GM12878 (cell line): Measurements from ENCODE around the gene LARP6. TPM values are rescaled to one million over a fixed set of nuclear protein-coding genes. Genes with fewer than 3 reads are reported as not detected.

ENCODE experiments used
- ATAC-seq: fragments of 200-7000 bp; cut with Tn5 transposase; 3 replicates; pipeline ENCODE4 v1.9.1; 2020; ENCODE audit warnings: mild to moderate bottlenecking, moderate library complexity
- BruUV-seq: library from RNA; stranded (reverse); fragments of 400-500 nt; replicated peaks from 2 replicates; lab custom pipeline; 2021; lab: Mats Ljungman, UMichigan
- CTCF ChIA-PET: fragments of 300-600 bp; sonication (Branson Sonifier 250); formaldehyde crosslinking; extraction: SDS; loops from one replicate; lab custom pipeline; 2021; ENCODE audit warnings: inconsistent platforms; lab: Yijun Ruan, JAX
- POLR2A ChIA-PET: fragments of 350-600 bp; formaldehyde crosslinking; extraction: SDS; loops from one replicate; lab custom pipeline; 2021; ENCODE audit warnings: inconsistent platforms; lab: Charles Lee
- RAD21 ChIA-PET: fragments of 300-600 bp; sonication (Branson Sonifier 250); formaldehyde crosslinking; loops from one replicate; lab custom pipeline; 2023; ENCODE audit warnings: antibody characterized with exemption; ENCODE audit not compliant: unreplicated experiment; lab: Charles Lee
- SMC1A ChIA-PET: fragments of 300-600 bp; sonication (Branson Sonifier 250); formaldehyde crosslinking; loops from one replicate; lab custom pipeline; 2023; ENCODE audit not compliant: unreplicated experiment, uncharacterized antibody; lab: Charles Lee
- DNase-seq: peaks from one replicate; pipeline ENCODE4 v3.0.0-alpha.2; 2011; ENCODE audit warnings: low read depth, low spot score
- FAIRE-seq: peaks from 3 replicates; lab custom pipeline; 2011; peaks lifted over from hg19 to GRCh38; lab: Jason Lieb, UNC
- H2AFZ ChIP-seq: 2 replicates; pipeline ENCODE4 v1.6.0; 2011; ENCODE audit warnings: low read depth, low read length, control low read depth; ENCODE audit not compliant: control insufficient read depth
- H3K27ac ChIP-seq: 2 replicates; pipeline ENCODE4 v1.5.1; 2011; ENCODE audit warnings: control low read depth; ENCODE audit not compliant: control insufficient read depth, insufficient read depth
- H3K27me3 ChIP-seq, 2 experiments: replicated peaks in 1 of 2; 2 replicates each; pipeline versions ENCODE4 v1.6.0 to v1.6.1; 2011; ENCODE audit warnings: low read length in 1 of 2; ENCODE audit not compliant: control insufficient read depth in 2 of 2, insufficient read depth in 2 of 2
- H3K36me3 ChIP-seq, 2 experiments: 2 replicates each; pipeline ENCODE4 v1.5.1; 2011; ENCODE audit warnings: low read length in 1 of 2; ENCODE audit not compliant: control insufficient read depth in 2 of 2, insufficient read depth in 2 of 2
- H3K4me1 ChIP-seq: 2 replicates; pipeline ENCODE4 v1.6.1; 2011; ENCODE audit warnings: mild to moderate bottlenecking, low read length, moderate library complexity, mixed read lengths; ENCODE audit not compliant: control insufficient read depth, insufficient read depth
- H3K4me2 ChIP-seq: 2 replicates; pipeline ENCODE4 v1.6.0; 2011; ENCODE audit warnings: control low read depth; ENCODE audit not compliant: control insufficient read depth, insufficient read depth
- H3K4me3 ChIP-seq: fragments of 200-600 bp; sonication (generic); 2 replicates; pipeline ENCODE4 v1.5.1; 2016
- H3K79me2 ChIP-seq: 2 replicates; pipeline ENCODE4 v1.6.0; 2011; ENCODE audit warnings: low read length; ENCODE audit not compliant: control insufficient read depth, insufficient read depth
- H3K9ac ChIP-seq: 2 replicates; pipeline ENCODE4 v1.8.0; 2011; ENCODE audit warnings: low read length, control low read depth, mixed read lengths; ENCODE audit not compliant: control insufficient read depth, insufficient read depth
- H3K9me3 ChIP-seq: replicated peaks from 3 replicates; pipeline ENCODE4 v1.5.1; 2011; ENCODE audit warnings: mild to moderate bottlenecking, low read length; ENCODE audit not compliant: control insufficient read depth, insufficient read depth
- H4K20me1 ChIP-seq: 2 replicates; pipeline ENCODE4 v1.6.0; 2011; ENCODE audit not compliant: control insufficient read depth, insufficient read depth
- CBFB ChIP-seq: IDR thresholded peaks from 2 replicates; pipeline ENCODE4 v1.6.1; 2016; ENCODE audit warnings: antibody characterized with exemption, low read depth
- CBX5 ChIP-seq: sonication (generic); IDR thresholded peaks from 2 replicates; pipeline ENCODE4 v1.6.1; 2016; ENCODE audit warnings: low read depth, moderate library complexity, mild to moderate bottlenecking, inconsistent platforms
- CHD1 ChIP-seq: IDR thresholded peaks from 2 replicates; pipeline ENCODE4 v1.6.1; 2012; ENCODE audit warnings: low read depth, low read length, improper control_type of control experiment
- CTCF ChIP-seq, 3 experiments: IDR thresholded peaks in 2 of 3; conservative IDR thresholded peaks in 1 of 3; 2 replicates each; pipeline ENCODE4 v1.5.1; 2011; ENCODE audit warnings: low read depth in 3 of 3, low read length in 3 of 3, mild to moderate bottlenecking in 3 of 3, control low read depth in 2 of 3, moderate library complexity in 2 of 3, inconsistent platforms in 1 of 3, mixed read lengths in 1 of 3; ENCODE audit not compliant: control insufficient read depth in 2 of 3, insufficient read depth in 1 of 3; ENCODE audit errors: extremely low read depth in 1 of 3
- DPF2 ChIP-seq: fragments of 450-650 bp; IDR thresholded peaks from 2 replicates; pipeline ENCODE4 v1.6.1; 2017; ENCODE audit warnings: mild to moderate bottlenecking
- ESRRA ChIP-seq: IDR thresholded peaks from 2 replicates; pipeline ENCODE4 v1.6.1; 2012; ENCODE audit warnings: mild to moderate bottlenecking, low read length, improper control_type of control experiment
- KDM1A ChIP-seq: fragments of 200-600 bp; sonication (generic); IDR thresholded peaks from 2 replicates; pipeline ENCODE4 v1.6.1; 2016; ENCODE audit warnings: borderline replicate concordance
- NFYA ChIP-seq: IDR thresholded peaks from 2 replicates; pipeline ENCODE4 v1.6.1; 2011; ENCODE audit warnings: low read depth, mild to moderate bottlenecking, low read length, improper control_type of control experiment, borderline replicate concordance
- NFYB ChIP-seq: IDR thresholded peaks from 2 replicates; pipeline ENCODE4 v1.6.1; 2011; ENCODE audit warnings: low read depth, mild to moderate bottlenecking, low read length, improper control_type of control experiment, moderate library complexity; ENCODE audit not compliant: insufficient read depth
- PML ChIP-seq: IDR thresholded peaks from 2 replicates; pipeline ENCODE4 v1.6.1; 2012; ENCODE audit warnings: low read length, inconsistent platforms
- SIN3A ChIP-seq: IDR thresholded peaks from 2 replicates; pipeline ENCODE4 v1.6.1; 2012; ENCODE audit warnings: low read depth, low read length, improper control_type of control experiment
- SRF ChIP-seq, 2 experiments: IDR thresholded peaks; 2 replicates each; pipeline ENCODE4 v1.6.1; 2011; ENCODE audit warnings: low read depth in 2 of 2, low read length in 2 of 2, mild to moderate bottlenecking in 1 of 2, moderate library complexity in 1 of 2
- TCF3 ChIP-seq: IDR thresholded peaks from 2 replicates; pipeline ENCODE4 v1.6.1; 2012; ENCODE audit warnings: low read depth, mild to moderate bottlenecking, low read length, borderline replicate concordance; ENCODE audit not compliant: insufficient read depth
- WRNIP1 ChIP-seq: IDR thresholded peaks from 2 replicates; pipeline ENCODE4 v1.6.1; 2011; ENCODE audit warnings: low read depth, low read length, improper control_type of control experiment, borderline replicate concordance
- ZSCAN29 ChIP-seq: fragments of 450-650 bp; IDR thresholded peaks from 2 replicates; pipeline ENCODE4 v1.6.1; 2017; ENCODE audit warnings: mild to moderate bottlenecking, moderate library complexity
- WGBS: methylation state at CpG from one replicate; pipeline ENCODE4 v1.1.6; 2016; ENCODE audit warnings: low lambda C conversion rate; ENCODE audit not compliant: insufficient replicate concordance, insufficient coverage; ENCODE audit errors: missing lambda C conversion rate; 5-methylcytosine and 5-hydroxymethylcytosine counted together
- in situ Hi-C: fragments of 300-500 bp; cut with MboI; formaldehyde crosslinking; loops from 9 replicates; pipeline ENCODE4 v1.14.3; 2018; ENCODE audit warnings: mixed read lengths
- intact Hi-C: fragments of 100-400 bp; cut with micrococcal nuclease; formaldehyde crosslinking; loops from one replicate; pipeline ENCODE4 v1.14.2; 2022; ENCODE audit not compliant: unreplicated experiment
- polyA plus RNA-seq, 11 experiments: library from polyadenylated mRNA; depleted of rRNA in 4 of 11; unstranded in 6 of 11; stranded (reverse) in 5 of 11; fragments of >200 nt; fragmentation: Nextera tagmentation in 4 of 11; fragmentation: Illumina TruSeq in 1 of 11; extraction: Ambion mirVana in 4 of 11; extraction: Trizol in 1 of 11; gene quantifications; 1 replicate in 1 of 11; 2 replicates in 10 of 11; pipeline versions ENCODE4 v1.2.1 to v1.2.3, GENCODE V29; 2011 to 2016; ENCODE audit warnings: inconsistent platforms in 2 of 11, missing spikeins in 2 of 11, low read depth in 1 of 11
- total RNA-seq, 4 experiments: library from RNA; depleted of rRNA in 3 of 4; stranded (reverse); fragments of >200 nt in 3 of 4; fragmentation: Illumina TruSeq in 1 of 4; extraction: Trizol in 1 of 4; gene quantifications; 2 replicates each; pipeline versions ENCODE4 v1.2.1 to v1.2.3, GENCODE V29; 2013 to 2021

Gene LARP6
- total and polyA plus RNA-seq, 10 of the 15 experiments (the other 5 are each of a cell fraction or from before 2014, with no cell fraction given): 0.74 to 14.6 (median 3.9) TPM

- TF ChIP-seq SRF (IDR thresholded peaks at IDR 0.05; ENCODE audit: low read depth in 2 of 2, low read length in 2 of 2) (no peak), DPF2 (no peak), WRNIP1 (no peak), TCF3 (no peak)
Observed at GRCh38 chr15:70837476-70837875, 16.5 kb downstream of the LARP6 start (continued).

- CTCF ChIA-PET: interaction anchor here (0.6 kb wide), 1 partner anchor 242 kb away, joined by 3 read pairs; no protein-coding TSS in a partner anchor
- no peak for DNase-seq
- no peak overlapping the region for H3K27ac ChIP-seq
- in situ Hi-C loops: no loop called here
- no TSS peak for BruUV-seq
- TF ChIP-seq NFYA (no peak), ESRRA (no peak), CBX5 (no peak), SIN3A (no peak), NFYB (no peak), CHD1 (no peak), CTCF (IDR thresholded peaks at IDR 0.05 in 2 of 3, conservative IDR thresholded peaks at IDR 0.05 in 1 of 3; ENCODE audit: control insufficient read depth in 2 of 3, extremely low read depth in 1 of 3, insufficient read depth in 1 of 3, low read depth in 3 of 3, low read length in 3 of 3) (no peak), KDM1A (no peak), PML (no peak), ZSCAN29 (no peak), CBFB (no peak)
- TF ChIP-seq, all 136 proteins: peak for 0
- intact Hi-C loops: no loop called here
- SMC1A ChIA-PET: no interaction called here
- RAD21 ChIA-PET: no interaction called here
- Histone ChIP-seq H4K20me1 (no peaks in the 10 kb centered on the region), H3K9ac (no peak overlapping the region), H3K79me2 (no peaks in the 10 kb centered on the region), H3K4me1 (no peaks in the 10 kb centered on the region), H2AFZ (no peak overlapping the region), H3K4me3 (no peak overlapping the region), H3K36me3 (no peaks in the 10 kb centered on the region), H3K9me3 (no peaks in the 10 kb centered on the region), H3K4me2 (no peak overlapping the region), H3K27me3 (no peaks in the 10 kb centered on the region)
- POLR2A ChIA-PET: no interaction called here
- ATAC-seq: no peak
- 27% methylated on average over 3 of the region's 3 CpGs for WGBS
- no peak for FAIRE-seq
Observed at GRCh38 chr15:70835841-70836240, 18.1 kb downstream of the LARP6 start.
